HG02588 (cell line): ENCODE measurements around the gene EPB41L4A.
"Not testable (repeated sequence)": the region's sequence is repeated elsewhere in the genome, so short reads cannot be mapped to it uniquely, and the experiment has no call there.

Source experiments
- ATAC-seq: cut with Tn5 transposase; IDR thresholded peaks from one replicate; pipeline ENCODE4 v1.9.1; 2021; ENCODE audit warnings: mild to moderate bottlenecking, moderate library complexity; ENCODE audit not compliant: unreplicated experiment

The EPB41L4A gene

GRCh38 chr5:112263469-112263868, 155.6 kb downstream of the EPB41L4A start:
- no peak for ATAC-seq

GRCh38 chr5:112258571-112258970, 160.5 kb downstream of the EPB41L4A start:
- ATAC-seq, result no peak

- ATAC-seq, result no peak
These were observed 161.1 kb downstream of the EPB41L4A start for GRCh38 chr5:112257976-112258375.

GRCh38 chr5:112257005-112257404, 162.1 kb downstream of the EPB41L4A start:
- no peak for ATAC-seq

- no peak for ATAC-seq
These were observed 164.8 kb downstream of the EPB41L4A start for GRCh38 chr5:112254303-112254702.

- no peak for ATAC-seq
These were observed 165.4 kb downstream of the EPB41L4A start for GRCh38 chr5:112253478-112254250.

GRCh38 chr5:112250551-112250950, 168.5 kb downstream of the EPB41L4A start:
- ATAC-seq, result no peak

DNA sequence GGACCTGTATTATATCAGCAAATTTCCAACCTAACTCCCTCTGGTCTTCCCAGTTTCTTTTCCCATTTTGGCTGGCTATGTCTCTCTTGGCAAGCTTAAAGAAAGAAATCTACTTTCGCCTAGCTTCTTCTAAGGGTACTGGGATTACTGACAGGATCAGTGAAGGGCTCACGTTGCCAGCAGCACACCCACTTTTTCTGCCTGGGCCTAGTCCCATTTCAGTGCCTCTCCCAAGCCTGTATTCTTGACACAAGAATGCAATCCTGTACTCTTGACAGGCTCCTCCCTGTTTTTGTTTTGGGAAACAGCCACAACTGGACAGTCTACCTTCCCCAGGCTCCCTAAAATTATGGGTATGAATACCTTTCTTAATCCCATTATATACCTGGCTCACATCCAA, 170.5 kb downstream of the EPB41L4A start:
- ATAC-seq, result no peak

GRCh38 chr5:112247960-112248359, 171.1 kb downstream of the EPB41L4A start:
- no peak for ATAC-seq

DNA sequence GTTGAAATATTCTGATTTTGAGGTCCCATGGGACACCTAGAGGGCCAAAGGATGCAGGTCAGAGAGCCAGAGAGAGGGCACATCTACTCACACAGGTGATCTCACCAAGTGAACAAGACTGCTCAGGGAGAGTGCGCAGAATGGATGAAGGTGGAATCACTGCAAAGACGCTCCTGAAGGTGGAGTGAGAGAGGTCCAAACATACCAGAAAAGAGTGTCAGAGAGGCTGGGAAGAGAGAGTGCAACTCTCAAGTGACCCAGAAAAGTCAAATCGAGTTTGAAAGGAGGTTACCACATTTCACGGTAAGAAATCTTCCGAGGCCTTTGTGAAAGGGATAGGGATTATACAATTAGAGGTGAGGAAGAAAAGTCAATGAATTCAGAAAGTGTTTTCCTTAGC, 173.4 kb downstream of the EPB41L4A start:
- ATAC-seq, result no peak

- ATAC-seq, result no peak
These were observed 179.1 kb downstream of the EPB41L4A start for GRCh38 chr5:112239996-112240395.

GRCh38 chr5:112238473-112238872, 180.6 kb downstream of the EPB41L4A start:
- no peak for ATAC-seq

DNA sequence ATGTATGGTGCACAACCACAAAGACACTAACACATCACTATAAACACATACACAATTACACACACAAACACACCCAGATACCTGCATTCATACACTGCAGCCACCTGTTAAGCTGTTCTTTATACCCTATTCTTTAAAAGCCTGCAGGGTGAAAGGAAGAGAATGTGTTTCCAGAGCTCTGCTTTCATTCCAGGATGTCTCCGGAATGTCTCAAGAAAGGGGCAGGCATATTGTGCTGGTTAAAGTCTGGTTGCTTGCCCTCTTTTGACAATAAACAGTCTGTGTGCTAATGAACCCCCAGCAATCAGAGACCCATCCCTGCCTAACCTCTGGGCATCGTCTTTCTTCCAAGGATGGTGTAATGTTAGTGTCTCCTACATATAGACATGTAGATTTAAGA, 181.6 kb downstream of the EPB41L4A start:
- no peak for ATAC-seq

GRCh38 chr5:112234000-112234399, 185.1 kb downstream of the EPB41L4A start:
- ATAC-seq, result no peak

DNA sequence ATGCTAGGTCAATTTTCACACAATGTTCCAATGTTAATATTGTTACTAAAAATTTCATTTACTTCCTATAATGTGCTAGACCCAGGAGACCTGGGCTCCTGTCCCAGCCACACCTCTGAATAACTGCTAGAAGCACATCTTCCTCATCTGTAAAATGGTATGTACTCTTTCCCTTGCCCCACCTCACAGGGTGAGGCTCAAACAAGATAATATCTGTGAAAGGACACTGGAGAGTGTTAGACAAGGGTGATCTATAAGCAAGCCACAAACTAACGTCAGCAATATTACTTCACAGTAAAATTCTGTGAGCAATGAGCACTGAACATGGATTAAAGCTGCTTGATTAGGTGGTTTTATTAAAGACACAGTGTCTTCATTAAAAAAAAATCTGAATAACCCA, 186.4 kb downstream of the EPB41L4A start:
- ATAC-seq, result no peak

DNA sequence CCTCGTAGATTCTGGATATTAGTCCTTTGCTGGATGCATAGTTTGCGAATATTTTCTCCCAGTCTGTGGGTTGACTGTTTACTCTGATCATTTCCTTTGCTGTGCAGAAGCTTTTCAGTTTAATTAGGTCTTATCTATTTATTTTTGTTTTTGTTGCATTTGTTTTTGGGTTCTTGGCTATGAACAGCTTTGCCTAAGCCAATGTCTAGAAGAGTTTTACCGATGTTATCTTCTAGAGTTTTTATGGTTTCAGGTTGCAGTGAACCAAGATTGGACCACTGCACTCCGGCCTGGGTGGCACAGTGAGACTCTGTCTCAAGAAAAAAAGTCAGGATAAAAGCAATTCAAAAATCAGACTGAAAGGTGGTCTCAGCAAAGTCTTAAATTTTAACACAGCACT, 188.5 kb downstream of the EPB41L4A start:
- no peak for ATAC-seq

DNA sequence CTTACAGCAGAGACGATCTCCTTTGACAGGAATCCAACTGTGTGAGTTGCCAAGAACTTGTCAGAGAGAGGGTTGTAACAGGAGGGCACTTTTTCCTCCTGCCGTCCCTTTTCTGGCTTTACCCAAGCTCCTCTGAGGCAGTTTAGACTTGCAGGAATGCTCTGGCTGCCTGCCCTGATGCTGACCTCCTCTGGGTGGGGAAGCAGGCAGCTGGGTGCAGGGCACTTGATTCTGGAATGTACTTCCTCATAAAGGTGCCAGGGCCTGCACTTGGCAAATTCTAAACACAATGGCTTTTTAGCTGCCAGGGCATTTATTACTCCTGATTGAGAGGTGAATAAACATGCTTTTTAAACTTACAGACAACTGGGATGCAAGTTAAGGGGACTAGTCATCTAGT, 190.4 kb downstream of the EPB41L4A start:
- no peak for ATAC-seq

DNA sequence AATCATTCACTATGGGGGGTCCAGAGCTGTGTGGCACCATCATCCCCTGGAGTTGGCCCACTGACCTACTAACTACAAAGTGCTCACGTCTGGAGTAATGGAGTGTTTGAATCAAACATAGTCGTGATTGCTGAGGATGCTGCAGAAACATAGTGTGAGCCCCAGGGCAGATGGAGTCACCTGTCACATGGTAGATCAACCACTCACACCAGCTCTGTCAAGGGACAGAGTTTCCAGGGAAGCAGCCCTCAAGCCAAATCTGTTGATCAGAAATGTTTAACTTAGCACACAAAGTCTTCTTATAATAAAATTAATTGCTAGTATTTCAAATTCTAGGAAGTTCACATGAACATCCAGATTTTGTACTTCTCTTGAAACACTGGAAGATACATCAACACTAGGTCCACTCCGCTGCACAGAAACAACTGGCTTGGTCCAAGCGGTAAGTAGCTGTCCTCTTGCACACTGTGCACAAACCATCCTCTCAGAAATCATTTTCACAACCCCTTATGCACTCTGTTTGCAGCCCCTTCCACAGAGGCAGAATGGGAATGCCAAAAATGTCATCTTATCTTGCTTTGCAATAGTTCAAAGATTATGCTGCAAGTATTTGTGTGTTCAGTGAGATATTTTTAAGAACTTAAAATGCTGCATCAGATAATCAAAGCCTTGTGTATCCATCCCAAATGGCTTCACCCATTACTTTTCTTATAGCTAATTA, 191.0 kb downstream of the EPB41L4A start:
- ATAC-seq, result no peak

- no peak for ATAC-seq
These were observed 192.9 kb downstream of the EPB41L4A start for GRCh38 chr5:112226215-112226614.

DNA sequence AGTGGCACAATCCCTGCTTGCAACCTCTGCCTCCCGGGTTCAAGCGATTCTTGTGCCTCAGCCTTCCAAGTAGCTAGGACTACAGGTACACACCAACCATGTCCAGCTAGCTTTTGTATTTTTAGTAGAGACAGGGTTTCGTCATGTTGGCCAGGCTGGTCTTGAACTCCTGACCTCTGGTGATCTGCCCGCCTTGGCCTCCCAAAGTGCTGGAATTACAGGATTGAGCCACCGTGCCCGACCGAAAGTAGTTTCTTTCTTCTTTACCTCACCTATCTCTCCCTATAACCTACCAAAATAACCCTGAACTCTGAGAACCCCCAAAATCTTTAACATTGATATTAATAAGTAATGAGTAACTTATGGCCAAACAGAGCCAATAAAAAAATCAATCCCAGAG, 196.1 kb downstream of the EPB41L4A start:
- not testable (repeated sequence) for ATAC-seq

GRCh38 chr5:112221128-112221527, 197.9 kb downstream of the EPB41L4A start:
- no peak for ATAC-seq

- ATAC-seq, result no peak
These were observed 200.1 kb downstream of the EPB41L4A start for GRCh38 chr5:112219000-112219399.
